HepG2 (cell line): ENCODE data around the gene DEPDC1B. TPM values are rescaled to one million over a fixed set of nuclear protein-coding genes. Genes with fewer than 3 reads are reported as not detected.
"Not testable (repeated sequence)": the region's sequence is repeated elsewhere in the genome, so short reads cannot be mapped to it uniquely, and the experiment has no call there.

Source experiments
- ATAC-seq: fragments of 200-7000 bp; cut with Tn5 transposase; 3 replicates; pipeline ENCODE4 v1.9.1; 2020; ENCODE audit warnings: mild to moderate bottlenecking, moderate library complexity
- BruUV-seq: library from RNA; stranded (reverse); fragments of 400-500 nt; replicated peaks from 2 replicates; lab custom pipeline; 2021; lab: Mats Ljungman, UMichigan
- CTCF ChIA-PET: fragments of 300-600 bp; formaldehyde crosslinking; extraction: SDS; loops from one replicate; lab custom pipeline; 2021; ENCODE audit warnings: low total read pairs, inconsistent platforms, low intra/inter-chr PET ratio; lab: Yijun Ruan, JAX
- POLR2A ChIA-PET: fragments of 350-600 bp; sonication (Branson Sonifier 250); formaldehyde crosslinking; loops from one replicate; lab custom pipeline; 2020; ENCODE audit warnings: antibody characterized with exemption, inconsistent platforms; lab: Yijun Ruan, JAX
- DNase-seq: peaks from one replicate; pipeline ENCODE4 v3.0.0-alpha.2; 2015; ENCODE audit warnings: low spot score
- FAIRE-seq: peaks from 3 replicates; lab custom pipeline; 2011; peaks lifted over from hg19 to GRCh38; lab: Jason Lieb, UNC
- H2AFZ ChIP-seq: one replicate; pipeline ENCODE4 v1.6.1; 2011; ENCODE audit warnings: low read length, inconsistent platforms
- H3K27ac ChIP-seq: fragments of 300-600 bp; 3 replicates; pipeline ENCODE4 v1.8.0; 2011; ENCODE audit warnings: mixed run types, mild to moderate bottlenecking, mixed read lengths, low read length, inconsistent platforms; ENCODE audit not compliant: insufficient read depth; ENCODE audit errors: extremely low read length
- H3K27me3 ChIP-seq, 2 experiments: fragments of 200-600 bp in 1 of 2; 2 replicates in 1 of 2; 3 replicates in 1 of 2; pipeline versions ENCODE4 v1.6.0 to v1.8.0; 2011; ENCODE audit warnings: low read length in 2 of 2, mild to moderate bottlenecking in 2 of 2, moderate library complexity in 2 of 2, inconsistent platforms in 1 of 2; ENCODE audit not compliant: insufficient read depth in 2 of 2, control insufficient read depth in 1 of 2
- H3K36me3 ChIP-seq, 2 experiments: fragments of 200-600 bp in 1 of 2; replicated peaks in 1 of 2; 2 replicates in 1 of 2; 3 replicates in 1 of 2; pipeline versions ENCODE4 v1.5.1 to v1.8.0; 2011; ENCODE audit warnings: low read length in 2 of 2, inconsistent platforms in 1 of 2; ENCODE audit not compliant: insufficient read depth in 2 of 2, control insufficient read depth in 1 of 2
- H3K4me1 ChIP-seq: 2 replicates; pipeline ENCODE4 v1.5.1; 2012; ENCODE audit warnings: low read length, inconsistent platforms; ENCODE audit not compliant: insufficient read depth
- H3K4me2 ChIP-seq: 2 replicates; pipeline ENCODE4 v1.6.0; 2011; ENCODE audit warnings: low read depth, low read length, inconsistent platforms
- H3K4me3 ChIP-seq, 3 experiments: fragments of 200-600 bp in 1 of 3; sonication (generic), shearing (Covaris generic) in 1 of 3; replicated peaks in 1 of 3; 2 replicates each; pipeline ENCODE4 v1.5.1; 2011 to 2016; ENCODE audit warnings: low read length in 3 of 3, inconsistent platforms in 2 of 3, low read depth in 2 of 3, mild to moderate bottlenecking in 2 of 3, control low read depth in 1 of 3, mixed read lengths in 1 of 3; ENCODE audit not compliant: insufficient read depth in 1 of 3
- H3K79me2 ChIP-seq: one replicate; pipeline ENCODE4 v1.6.1; 2011; ENCODE audit warnings: low read length, inconsistent platforms; ENCODE audit not compliant: insufficient read depth
- H3K9ac ChIP-seq: 2 replicates; pipeline ENCODE4 v1.6.0; 2011; ENCODE audit warnings: mild to moderate bottlenecking, low read depth, low read length, inconsistent platforms; ENCODE audit not compliant: insufficient read depth
- H3K9me3 ChIP-seq: 2 replicates; pipeline ENCODE4 v1.5.1; 2012; ENCODE audit warnings: mild to moderate bottlenecking, low read length
- H4K20me1 ChIP-seq: 2 replicates; pipeline ENCODE4 v1.6.0; 2011; ENCODE audit warnings: inconsistent platforms, mild to moderate bottlenecking, low read length, moderate library complexity; ENCODE audit not compliant: insufficient read depth
- DMTF1 ChIP-seq: sonication (generic); formaldehyde crosslinking; IDR thresholded peaks from 2 replicates; pipeline ENCODE4 v1.4.0; 2020; ENCODE audit warnings: mild to moderate bottlenecking, missing genetic modification reagents
- MAX ChIP-seq: IDR thresholded peaks from 2 replicates; pipeline ENCODE4 v1.6.1; 2012; ENCODE audit warnings: inconsistent platforms
- SNAPC5 ChIP-seq: sonication (generic); formaldehyde crosslinking; IDR thresholded peaks from 2 replicates; pipeline ENCODE4 v1.8.1; 2023; ENCODE audit warnings: mild to moderate bottlenecking, missing genetic modification reagents, borderline replicate concordance
- YY1 ChIP-seq: IDR thresholded peaks from 2 replicates; pipeline ENCODE4 v1.6.1; 2011; ENCODE audit warnings: low read length, low read depth, moderate library complexity, mild to moderate bottlenecking; ENCODE audit not compliant: insufficient read depth, insufficient replicate concordance
- ZNF230 ChIP-seq: sonication (generic); formaldehyde crosslinking; IDR thresholded peaks from 2 replicates; pipeline ENCODE4 v1.4.0; 2020; ENCODE audit warnings: mild to moderate bottlenecking, missing genetic modification reagents
- ZNF598 ChIP-seq: sonication (generic); formaldehyde crosslinking; IDR thresholded peaks from 2 replicates; pipeline ENCODE4 v1.5.1; 2020; ENCODE audit warnings: mild to moderate bottlenecking, missing genetic modification reagents, borderline replicate concordance
- ZNF672 ChIP-seq: sonication (generic); formaldehyde crosslinking; IDR thresholded peaks from 2 replicates; pipeline ENCODE4 v1.8.1; 2022; ENCODE audit warnings: missing genetic modification reagents
- WGBS: methylation state at CpG from one replicate; pipeline ENCODE4 v1.1.6; 2017; ENCODE audit warnings: low lambda C conversion rate; 5-methylcytosine and 5-hydroxymethylcytosine counted together
- in situ Hi-C: cut with HindIII; loops from 2 replicates; pipeline ENCODE4 v1.10.0; 2017; ENCODE audit warnings: low pct_unique_long_range_greater_than_20kb; ENCODE audit not compliant: extremely low pct_ligation_motif_present
- intact Hi-C: fragments of 100-400 bp; cut with micrococcal nuclease; formaldehyde crosslinking; loops from one replicate; pipeline ENCODE4 v1.10.0; 2022; ENCODE audit not compliant: unreplicated experiment
- polyA plus RNA-seq, 8 experiments: library from polyadenylated mRNA; depleted of rRNA in 3 of 8; stranded (reverse) in 7 of 8; unstranded in 1 of 8; fragments of >200 nt; fragmentation: Illumina TruSeq in 4 of 8; extraction: Trizol in 4 of 8; gene quantifications; 2 replicates each; pipeline versions ENCODE4 v1.2.1 to v1.2.3, GENCODE V29; 2011 to 2016; ENCODE audit warnings: low read depth in 4 of 8, missing spikeins in 1 of 8, mixed read lengths in 1 of 8; ENCODE audit not compliant: insufficient read depth in 1 of 8
- total RNA-seq, 5 experiments: library from RNA; depleted of rRNA; stranded (reverse); fragments of >200 nt; fragmentation: Illumina TruSeq; extraction: Trizol; gene quantifications; 2 replicates each; pipeline ENCODE4 v1.2.3, GENCODE V29; 2016; ENCODE audit warnings: low read depth in 1 of 5

The DEPDC1B gene
- total and polyA plus RNA-seq, 2 of the 13 experiments (the other 11 are each of a cell fraction or from before 2014, with no cell fraction given) = 29.5 to 51.3 TPM

- H3K27me3 ChIP-seq, BruUV-seq, CTCF ChIA-PET, H2AFZ ChIP-seq, POLR2A ChIA-PET, H3K27ac ChIP-seq, ATAC-seq, H3K4me3 ChIP-seq, H3K4me2 ChIP-seq, DNase-seq, H3K9ac ChIP-seq, H3K9me3 ChIP-seq, intact Hi-C loops, FAIRE-seq, H4K20me1 ChIP-seq: not testable (repeated sequence)
- 98% methylated on average over 5 of the region's 5 CpGs for WGBS
- Histone ChIP-seq H3K36me3 (peaks cover 10 to 38% of the 10 kb centered on the region in 2 experiments), H3K4me1 (peaks cover 25% of the 10 kb centered on the region), H3K79me2 (peaks cover 72% of the 10 kb centered on the region)
- in situ Hi-C loops = loop anchor here (10.0 kb wide), 1 partner anchor 133 kb away; no protein-coding TSS in a partner anchor
Observed at GRCh38 chr5:60682007-60682406, 18.0 kb downstream of the DEPDC1B start.

GRCh38 chr5:60679816-60680215 lies 20.1 kb downstream of the DEPDC1B start:
- CTCF ChIA-PET = no interaction called here
- 96% methylated on average over 2 of the region's 2 CpGs for WGBS
- Histone ChIP-seq H3K9me3 (no peaks in the 10 kb centered on the region), H3K79me2 (peaks cover 74% of the 10 kb centered on the region), H3K4me3 (no peak overlapping the region), H3K4me2 (no peak overlapping the region), H3K9ac (no peak overlapping the region), H4K20me1 (no peaks in the 10 kb centered on the region), H3K36me3 (peaks cover 2 to 16% of the 10 kb centered on the region in 2 experiments; a peak in 2 of 5 replicates), H2AFZ (no peak overlapping the region), H3K27me3 (no peaks in the 10 kb centered on the region), H3K4me1 (peaks cover 47% of the 10 kb centered on the region), H3K27ac (no peak overlapping the region)
- POLR2A ChIA-PET = no interaction called here
- intact Hi-C loops = loop anchor here (5.0 to 10.0 kb wide), 2 partner anchors 162 to 1255 kb away; partner anchors contain the start of gene ELOVL7
- DNase-seq (no peak), FAIRE-seq (no peak), ATAC-seq (no peak)
- in situ Hi-C loops = loop anchor here (10.0 kb wide), 3 partner anchors 135 to 265 kb away; partner anchors contain the start of genes ERCC8 and NDUFAF2
- TF ChIP-seq ZNF598 = no peak
- TF ChIP-seq ZNF230 (CRISPR knock-in tag) = no peak
- TF ChIP-seq DMTF1 (CRISPR knock-in tag) = no peak
- TF ChIP-seq MAX = no peak
- TF ChIP-seq YY1 = no peak
- no peak for TF ChIP-seq ZNF672
- no peak for TF ChIP-seq SNAPC5 (CRISPR knock-in tag)
- no TSS peak for BruUV-seq
